PC-3 (cell line): ENCODE results near the gene INTS1. TPM values are rescaled to one million over a fixed set of nuclear protein-coding genes. Genes with fewer than 3 reads are reported as not detected.

Source experiments
- ATAC-seq: fragments of 200-7000 bp; cut with Tn5 transposase; 2 replicates; pipeline ENCODE4 v1.9.1; 2020; ENCODE audit warnings: mild to moderate bottlenecking, moderate library complexity
- BruUV-seq: library from RNA; stranded (reverse); fragments of 400-500 nt; replicated peaks from 2 replicates; lab custom pipeline; 2021; lab: Mats Ljungman, UMichigan
- CTCF ChIA-PET: fragments of 300-600 bp; sonication (Branson Sonifier 250); formaldehyde crosslinking; loops from one replicate; lab custom pipeline; 2022; ENCODE audit warnings: antibody characterized with exemption; lab: Charles Lee
- POLR2A ChIA-PET: fragments of 300-600 bp; sonication (Branson Sonifier 250); formaldehyde crosslinking; loops from one replicate; lab custom pipeline; 2022; ENCODE audit warnings: antibody characterized with exemption; ENCODE audit not compliant: unreplicated experiment; lab: Charles Lee
- DNase-seq: peaks from one replicate; pipeline ENCODE4 v3.0.0-alpha.2; 2015
- H2AFZ ChIP-seq: fragments of 300-600 bp; sonication (generic); 2 replicates; pipeline ENCODE4 v1.6.0; 2016; ENCODE audit warnings: antibody characterized with exemption, low read length
- H3F3A ChIP-seq: fragments of 300-600 bp; sonication (generic); one replicate; pipeline ENCODE4 v1.6.0; 2017; ENCODE audit warnings: antibody characterized with exemption, low read length, control low read depth, mild to moderate bottlenecking; ENCODE audit not compliant: unreplicated experiment
- H3K27ac ChIP-seq: fragments of 300-600 bp; sonication (generic); 2 replicates; pipeline ENCODE4 v1.5.1; 2016; ENCODE audit warnings: mild to moderate bottlenecking, low read length
- H3K27me3 ChIP-seq: fragments of 300-600 bp; sonication (generic); 2 replicates; pipeline ENCODE4 v1.6.1; 2016; ENCODE audit warnings: low read length, mixed read lengths
- H3K36me3 ChIP-seq: fragments of 300-600 bp; sonication (generic); 2 replicates; pipeline ENCODE4 v1.6.1; 2016; ENCODE audit warnings: low read depth, mixed run types, low read length, mixed read lengths
- H3K4me1 ChIP-seq: fragments of 300-600 bp; sonication (generic); 2 replicates; pipeline ENCODE4 v1.5.1; 2016; ENCODE audit warnings: low read length; ENCODE audit not compliant: insufficient read depth
- H3K4me2 ChIP-seq: fragments of 300-600 bp; sonication (generic); 2 replicates; pipeline ENCODE4 v1.6.0; 2016; ENCODE audit warnings: low read length
- H3K4me3 ChIP-seq: fragments of 300-600 bp; sonication (generic); 2 replicates; pipeline ENCODE4 v1.5.1; 2016; ENCODE audit warnings: mild to moderate bottlenecking, low read length, mixed read lengths
- H3K79me2 ChIP-seq: fragments of 300-600 bp; sonication (generic); 2 replicates; pipeline ENCODE4 v1.6.1; 2017; ENCODE audit warnings: low read length, mixed read lengths
- H3K9ac ChIP-seq: fragments of 300-600 bp; sonication (generic); 2 replicates; pipeline ENCODE4 v1.6.0; 2016; ENCODE audit warnings: mild to moderate bottlenecking, low read length
- H3K9me2 ChIP-seq: fragments of 300-600 bp; sonication (generic); replicated peaks from 2 replicates; pipeline ENCODE4 v1.6.1; 2016; ENCODE audit warnings: mixed run types, low read length, mixed read lengths
- H3K9me3 ChIP-seq: fragments of 300-600 bp; sonication (generic); 2 replicates; pipeline ENCODE4 v1.6.1; 2016; ENCODE audit warnings: low read length, mixed read lengths
- H4K20me1 ChIP-seq: fragments of 300-600 bp; sonication (generic); 2 replicates; pipeline ENCODE4 v1.6.1; 2016; ENCODE audit warnings: low read length, mixed read lengths
- CTCF ChIP-seq: fragments of 300-600 bp; sonication (generic); conservative IDR thresholded peaks from 2 replicates; pipeline ENCODE4 v1.5.1; 2017; ENCODE audit warnings: antibody characterized with exemption, low read depth, mild to moderate bottlenecking, low read length
- EZH2 ChIP-seq: fragments of 300-600 bp; sonication (generic); IDR thresholded peaks from one replicate; pipeline ENCODE4 v1.6.1; 2017; ENCODE audit warnings: antibody characterized with exemption, mild to moderate bottlenecking, low read length; ENCODE audit not compliant: unreplicated experiment
- EZH2phosphoT487 ChIP-seq: fragments of 300-600 bp; sonication (generic); IDR thresholded peaks from 2 replicates; pipeline ENCODE4 v1.6.1; 2018; ENCODE audit warnings: mild to moderate bottlenecking, antibody characterized with exemption, low read length, borderline replicate concordance
- intact Hi-C: fragments of 100-400 bp; cut with micrococcal nuclease; formaldehyde crosslinking; loops from 2 replicates; pipeline ENCODE4 v1.9.0; 2023
- total RNA-seq: library from RNA; depleted of rRNA; stranded (reverse); fragments of >200 nt; gene quantifications from 2 replicates; pipeline ENCODE4 v1.2.3, GENCODE V29; 2014

The INTS1 gene
- total RNA-seq, 1 experiment from 2014 or later = 62.9 TPM

DNA sequence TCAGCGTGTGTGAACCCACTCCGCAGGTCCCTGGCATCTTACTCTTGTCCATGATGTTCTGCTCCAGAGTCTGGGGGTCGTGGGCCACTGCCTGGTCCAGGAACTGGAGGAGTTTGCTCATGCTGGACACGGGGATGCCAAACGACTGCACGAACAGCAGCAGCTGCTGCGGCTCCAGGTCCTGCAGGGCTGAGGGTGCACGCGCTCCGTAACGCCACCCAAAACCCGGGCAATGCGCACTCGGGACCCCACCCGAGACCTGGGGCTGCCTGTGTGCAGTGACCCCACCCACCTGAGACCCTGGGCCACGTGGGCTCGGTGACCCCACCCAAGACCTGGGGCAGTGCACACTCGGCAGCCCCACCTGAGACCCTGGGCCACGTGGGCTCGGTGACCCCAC, 22.9 kb downstream of the INTS1 start:
- intact Hi-C loops = no loop called here
- ChIA-PET POLR2A (no interaction called here), CTCF (no interaction called here)
- H3K4me2 ChIP-seq = no peak overlapping the region
- no peaks in the 10 kb centered on the region for H3K9me3 ChIP-seq
- ATAC-seq = no peak
- TF ChIP-seq EZH2phosphoT487 (no peak), CTCF (no peak), EZH2 (no peak)
- no TSS peak for BruUV-seq
- no peaks in the 10 kb centered on the region for H4K20me1 ChIP-seq
- DNase-seq = no peak
- H3K27ac ChIP-seq = no peak overlapping the region
- no peak overlapping the region for H3K4me3 ChIP-seq
- no peaks in the 10 kb centered on the region for H3K79me2 ChIP-seq
- H3K4me1 ChIP-seq = no peaks in the 10 kb centered on the region
- H3K27me3 ChIP-seq = no peaks in the 10 kb centered on the region
- H2AFZ ChIP-seq = no peak overlapping the region
- H3F3A ChIP-seq = no peaks in the 10 kb centered on the region
- H3K36me3 ChIP-seq = peaks cover 4% of the 10 kb centered on the region; the same call in 1 of the 2 replicates
- no peak overlapping the region for H3K9ac ChIP-seq
- no peaks in the 10 kb centered on the region for H3K9me2 ChIP-seq

DNA sequence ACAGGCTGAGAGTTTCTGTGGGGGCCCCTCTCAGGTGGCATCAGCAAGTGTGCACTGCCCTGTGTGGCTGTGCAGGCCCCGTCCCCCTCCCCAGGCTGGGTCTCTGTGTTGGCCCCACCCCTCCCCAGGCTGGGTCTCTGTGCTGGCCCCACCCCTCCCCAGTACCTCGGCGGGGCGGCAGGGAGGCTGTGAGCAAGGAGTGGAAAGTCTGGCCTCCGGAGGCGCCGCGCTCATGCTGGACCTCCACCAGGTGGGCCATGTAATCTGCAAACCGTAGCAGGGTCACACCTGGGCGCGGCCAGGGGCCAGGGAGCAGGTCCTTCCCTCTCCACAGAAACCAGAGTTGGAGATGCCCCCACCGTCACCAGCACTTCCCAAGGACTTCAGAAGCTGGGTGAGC, 23.5 kb downstream of the INTS1 start:
- Histone ChIP-seq H3F3A (no peaks in the 10 kb centered on the region), H3K9ac (no peak overlapping the region), H3K4me3 (no peak overlapping the region), H3K9me3 (no peaks in the 10 kb centered on the region), H3K79me2 (no peaks in the 10 kb centered on the region), H3K36me3 (peaks cover 4% of the 10 kb centered on the region; the same call in 1 of the 2 replicates), H3K4me2 (no peak overlapping the region), H4K20me1 (no peaks in the 10 kb centered on the region), H3K4me1 (no peaks in the 10 kb centered on the region), H2AFZ (no peak overlapping the region), H3K9me2 (no peaks in the 10 kb centered on the region), H3K27me3 (no peaks in the 10 kb centered on the region), H3K27ac (no peak overlapping the region)
- ATAC-seq = no peak
- no peak for DNase-seq
- BruUV-seq = no TSS peak
- TF ChIP-seq EZH2phosphoT487 (no peak), CTCF (no peak), EZH2 (no peak)
- POLR2A ChIA-PET = no interaction called here
- intact Hi-C loops = no loop called here
- CTCF ChIA-PET = interaction anchor here (0.7 kb wide), 1 partner anchor 30 kb away, joined by 3 read pairs; no protein-coding TSS in a partner anchor

GRCh38 chr7:1479287-1479686, 24.9 kb downstream of the INTS1 start:
- H3K27ac ChIP-seq = no peak overlapping the region
- no peaks in the 10 kb centered on the region for H3K9me3 ChIP-seq
- H3K4me2 ChIP-seq = no peak overlapping the region
- CTCF ChIA-PET = no interaction called here
- no peak overlapping the region for H3K4me3 ChIP-seq
- peaks cover 9% of the 10 kb centered on the region; the same call in 1 of the 2 replicates for H3K36me3 ChIP-seq
- no peaks in the 10 kb centered on the region for H3K27me3 ChIP-seq
- no peak for DNase-seq
- BruUV-seq = no TSS peak
- TF ChIP-seq CTCF = no peak
- TF ChIP-seq EZH2 = no peak
- no peak for TF ChIP-seq EZH2phosphoT487
- POLR2A ChIA-PET = no interaction called here
- no peak overlapping the region for H2AFZ ChIP-seq
- no peak for ATAC-seq
- H3K9ac ChIP-seq = no peak overlapping the region
- no peaks in the 10 kb centered on the region for H3K79me2 ChIP-seq
- no peaks in the 10 kb centered on the region for H3K9me2 ChIP-seq
- intact Hi-C loops = no loop called here
- no peaks in the 10 kb centered on the region for H3K4me1 ChIP-seq
- no peaks in the 10 kb centered on the region for H4K20me1 ChIP-seq
- no peaks in the 10 kb centered on the region for H3F3A ChIP-seq
